ENCODE data around the gene SFXN3. TPM values are rescaled to one million over a fixed set of nuclear protein-coding genes. Genes with fewer than 3 reads are reported as not detected.

Gene SFXN3
- total RNA-seq, 1 donor from 2014 or later, result 13.4 TPM

DNA sequence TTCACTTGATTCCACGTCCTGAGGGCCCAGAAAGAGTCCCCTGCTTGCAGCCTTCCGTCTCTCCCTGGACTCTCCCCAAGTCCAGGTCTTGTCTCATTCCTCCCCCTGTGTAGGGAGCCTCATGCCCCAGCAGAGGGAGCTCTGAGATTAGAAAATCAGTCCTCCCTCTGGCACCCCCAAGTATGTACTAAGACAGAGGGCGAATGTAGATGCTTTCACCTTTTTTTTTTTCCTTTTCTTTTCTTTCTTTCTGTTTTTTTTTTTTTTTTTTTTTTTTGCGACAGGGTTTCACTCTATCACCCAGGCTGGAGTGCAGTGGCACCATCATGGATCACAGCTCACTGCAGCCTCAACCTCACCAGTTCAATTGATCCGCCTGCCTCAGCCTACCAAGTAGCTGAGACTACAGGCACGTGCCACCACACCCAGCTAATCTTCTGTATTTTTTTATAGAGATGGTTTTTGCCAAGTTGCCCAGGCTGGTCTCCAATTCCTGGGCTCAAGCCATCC is 10.3 kb downstream of the SFXN3 start:
- Histone ChIP-seq H3K9me3 (replicated peaks) (no peaks in the 10 kb centered on the region), H3K4me1 (peaks cover 27% of the 10 kb centered on the region), H3K36me3 (peaks cover 39% of the 10 kb centered on the region), H3K4me3 (no peak overlapping the region), H3K27me3 (ENCODE audit: low read depth) (peaks cover 15% of the 10 kb centered on the region), H3K27ac (replicated peaks) (peak overlapping the region; percentile 93)
- DNase-seq, result peak; percentile 75
- TF ChIP-seq, protein P1, sequence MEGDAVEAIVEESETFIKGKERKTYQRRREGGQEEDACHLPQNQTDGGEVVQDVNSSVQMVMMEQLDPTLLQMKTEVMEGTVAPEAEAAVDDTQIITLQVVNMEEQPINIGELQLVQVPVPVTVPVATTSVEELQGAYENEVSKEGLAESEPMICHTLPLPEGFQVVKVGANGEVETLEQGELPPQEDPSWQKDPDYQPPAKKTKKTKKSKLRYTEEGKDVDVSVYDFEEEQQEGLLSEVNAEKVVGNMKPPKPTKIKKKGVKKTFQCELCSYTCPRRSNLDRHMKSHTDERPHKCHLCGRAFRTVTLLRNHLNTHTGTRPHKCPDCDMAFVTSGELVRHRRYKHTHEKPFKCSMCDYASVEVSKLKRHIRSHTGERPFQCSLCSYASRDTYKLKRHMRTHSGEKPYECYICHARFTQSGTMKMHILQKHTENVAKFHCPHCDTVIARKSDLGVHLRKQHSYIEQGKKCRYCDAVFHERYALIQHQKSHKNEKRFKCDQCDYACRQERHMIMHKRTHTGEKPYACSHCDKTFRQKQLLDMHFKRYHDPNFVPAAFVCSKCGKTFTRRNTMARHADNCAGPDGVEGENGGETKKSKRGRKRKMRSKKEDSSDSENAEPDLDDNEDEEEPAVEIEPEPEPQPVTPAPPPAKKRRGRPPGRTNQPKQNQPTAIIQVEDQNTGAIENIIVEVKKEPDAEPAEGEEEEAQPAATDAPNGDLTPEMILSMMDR (IDR thresholded peaks at IDR 0.05; ENCODE audit: borderline replicate concordance), result peak; percentile 89
- intact Hi-C loops (cut with micrococcal nuclease), result no loop called here

DNA sequence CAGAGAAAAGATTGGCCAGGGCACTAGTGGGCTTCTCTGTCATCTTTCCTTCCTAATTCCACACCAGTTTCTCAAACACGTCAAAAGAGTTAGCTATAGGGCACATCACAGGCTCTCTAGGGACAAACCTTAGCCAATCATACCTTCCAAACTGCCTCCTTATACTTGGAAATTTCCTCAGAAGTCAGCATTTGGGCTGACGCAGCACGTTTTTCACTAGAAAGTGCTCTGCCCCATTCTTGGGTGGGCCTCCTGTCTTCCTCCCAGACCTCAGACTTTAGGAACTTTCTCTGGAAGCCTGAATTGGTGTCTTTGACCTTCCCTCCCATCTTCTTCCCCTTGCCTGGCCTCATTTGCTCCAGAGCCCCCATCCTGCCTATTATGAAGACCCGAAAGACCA is 11.1 kb downstream of the SFXN3 start:
- H3K4me1 ChIP-seq, result peaks cover 27% of the 10 kb centered on the region
- DNase-seq, result no peak
- intact Hi-C loops (cut with micrococcal nuclease), result no loop called here
- H3K27ac ChIP-seq (replicated peaks), result peak overlapping the region; percentile 93
- H3K4me3 ChIP-seq, result peak overlapping the region; percentile 66
- H3K9me3 ChIP-seq (replicated peaks), result no peaks in the 10 kb centered on the region
- peaks cover 23% of the 10 kb centered on the region for H3K27me3 ChIP-seq (ENCODE audit: low read depth)
- peaks cover 31% of the 10 kb centered on the region for H3K36me3 ChIP-seq
- TF ChIP-seq, protein P1 (IDR thresholded peaks at IDR 0.05; ENCODE audit: borderline replicate concordance), result no peak

DNA sequence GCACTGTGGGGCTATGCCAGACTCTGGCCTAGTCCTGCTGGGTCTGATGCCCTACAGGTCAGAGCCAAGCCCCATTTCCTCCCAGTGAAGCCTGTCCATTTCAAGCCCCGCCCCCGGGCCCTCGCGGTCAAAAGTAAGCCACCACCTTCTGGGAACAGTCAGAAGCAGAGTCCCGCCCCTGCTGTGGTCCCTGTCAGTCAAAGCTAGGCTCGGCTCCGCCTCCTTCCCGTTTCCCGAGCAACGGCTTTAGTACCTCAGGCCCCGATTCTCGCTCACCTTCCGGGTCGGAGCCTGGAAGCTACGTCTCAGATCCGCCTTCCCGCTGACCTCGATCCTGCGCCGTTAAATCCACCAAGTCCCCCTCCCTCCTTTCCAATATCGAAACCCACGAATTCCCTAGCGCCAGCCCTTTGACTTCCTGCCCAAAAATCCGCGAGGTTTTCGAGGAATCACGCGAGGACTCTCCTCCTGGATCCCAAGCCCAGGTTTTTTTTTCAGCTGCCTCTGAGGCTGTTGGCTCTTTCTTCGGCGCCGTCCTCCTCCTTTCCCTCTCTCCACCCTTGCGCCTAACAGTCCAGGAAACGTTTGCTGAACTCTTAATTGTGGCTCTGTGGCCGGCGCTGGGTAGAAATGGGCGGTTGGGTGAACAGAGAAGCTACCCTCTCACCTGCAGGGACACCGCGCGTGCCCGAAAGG is 11.8 kb downstream of the SFXN3 start:
- TF ChIP-seq, protein P1 (IDR thresholded peaks at IDR 0.05; ENCODE audit: borderline replicate concordance), result no peak
- Histone ChIP-seq H3K27ac (replicated peaks) (peak overlapping the region; percentile 93), H3K36me3 (peaks cover 24% of the 10 kb centered on the region), H3K27me3 (ENCODE audit: low read depth) (peaks cover 30% of the 10 kb centered on the region), H3K4me1 (peaks cover 27% of the 10 kb centered on the region), H3K9me3 (replicated peaks) (no peaks in the 10 kb centered on the region), H3K4me3 (peak overlapping the region; percentile 66)
- DNase-seq, result peak; percentile 97
- intact Hi-C loops (cut with micrococcal nuclease), result no loop called here

DNA sequence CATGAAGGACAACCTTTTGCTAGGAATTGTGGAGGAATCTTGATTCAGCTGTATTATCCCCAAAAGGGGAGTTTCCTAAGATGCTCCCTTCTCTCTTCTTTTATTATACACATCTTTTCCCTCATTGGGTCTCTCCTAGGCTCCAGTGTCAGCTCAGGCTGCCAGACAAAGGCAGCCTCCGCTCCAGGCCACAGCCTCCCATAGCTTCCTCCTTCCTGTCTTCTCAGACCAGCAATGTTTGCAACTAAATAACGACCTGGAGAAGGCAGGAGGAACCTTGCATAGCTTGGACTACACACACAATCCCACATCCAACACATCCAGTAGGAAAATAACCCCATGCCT is 12.3 kb downstream of the SFXN3 start:
- Histone ChIP-seq H3K27ac (replicated peaks) (peak overlapping the region; percentile 93), H3K36me3 (peaks cover 19% of the 10 kb centered on the region), H3K4me3 (peak overlapping the region; percentile 66), H3K27me3 (ENCODE audit: low read depth) (peaks cover 35% of the 10 kb centered on the region), H3K4me1 (peaks cover 32% of the 10 kb centered on the region), H3K9me3 (replicated peaks) (no peaks in the 10 kb centered on the region)
- DNase-seq, result no peak
- TF ChIP-seq, protein P1 (IDR thresholded peaks at IDR 0.05; ENCODE audit: borderline replicate concordance), result no peak
- intact Hi-C loops (cut with micrococcal nuclease), result no loop called here

DNA sequence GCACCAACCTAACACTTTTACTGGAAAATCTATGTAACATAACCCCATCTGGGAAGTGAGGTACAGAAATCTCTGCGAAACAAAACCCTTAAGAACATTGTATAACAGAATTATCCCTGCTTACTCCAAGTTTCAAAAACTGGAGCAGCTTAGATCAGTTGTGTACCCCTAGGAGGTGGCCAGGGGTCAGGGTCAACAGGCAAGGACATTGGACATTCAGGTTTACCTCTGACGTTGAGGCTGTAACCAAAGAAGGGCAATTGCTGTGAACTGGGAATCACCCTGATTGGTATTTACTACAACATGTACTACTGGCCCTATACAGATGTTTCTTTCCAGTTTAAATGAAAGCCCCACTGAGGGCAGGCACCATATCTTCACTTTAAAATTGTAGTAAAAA is 13.1 kb downstream of the SFXN3 start:
- TF ChIP-seq, protein P1 (IDR thresholded peaks at IDR 0.05; ENCODE audit: borderline replicate concordance), result no peak
- peaks cover 32% of the 10 kb centered on the region for H3K4me1 ChIP-seq
- peaks cover 43% of the 10 kb centered on the region for H3K27me3 ChIP-seq (ENCODE audit: low read depth)
- DNase-seq, result no peak
- H3K9me3 ChIP-seq (replicated peaks), result no peaks in the 10 kb centered on the region
- intact Hi-C loops (cut with micrococcal nuclease), result no loop called here
- peaks cover 11% of the 10 kb centered on the region for H3K36me3 ChIP-seq
- H3K27ac ChIP-seq (replicated peaks), result no peak overlapping the region
- H3K4me3 ChIP-seq, result no peak overlapping the region
